ENCODE measurements around the gene IPO11.
A peak's percentile ranks its signal among the peaks of the same experiment; 100 is the strongest.

IPO11 gene

GRCh38 chr5:62579761-62580160, 167.2 kb downstream of the IPO11 start:
- H3K4me3 Mint-ChIP-seq: no peak overlapping the region
- H3K27ac Mint-ChIP-seq: no peak overlapping the region
- H3K27me3 Mint-ChIP-seq: no peaks in the 10 kb centered on the region
- peaks cover 59% of the 10 kb centered on the region for H3K4me1 Mint-ChIP-seq (ENCODE audit: low read depth)
- H3K9me3 Mint-ChIP-seq: no peaks in the 10 kb centered on the region
- peaks cover 31% of the 10 kb centered on the region for H3K36me3 Mint-ChIP-seq (ENCODE audit: low read depth)
- no peak for DNase-seq

- Mint-ChIP-seq H3K4me3 (peak overlapping the region; percentile 3), H3K36me3 (ENCODE audit: low read depth) (peaks cover 27% of the 10 kb centered on the region), H3K9me3 (no peaks in the 10 kb centered on the region), H3K27me3 (no peaks in the 10 kb centered on the region), H3K4me1 (ENCODE audit: low read depth) (peaks cover 58% of the 10 kb centered on the region), H3K27ac (peak overlapping the region; percentile 7)
- DNase-seq: no peak
Measured at GRCh38 chr5:62581836-62582597, 169.5 kb downstream of the IPO11 start.

DNA sequence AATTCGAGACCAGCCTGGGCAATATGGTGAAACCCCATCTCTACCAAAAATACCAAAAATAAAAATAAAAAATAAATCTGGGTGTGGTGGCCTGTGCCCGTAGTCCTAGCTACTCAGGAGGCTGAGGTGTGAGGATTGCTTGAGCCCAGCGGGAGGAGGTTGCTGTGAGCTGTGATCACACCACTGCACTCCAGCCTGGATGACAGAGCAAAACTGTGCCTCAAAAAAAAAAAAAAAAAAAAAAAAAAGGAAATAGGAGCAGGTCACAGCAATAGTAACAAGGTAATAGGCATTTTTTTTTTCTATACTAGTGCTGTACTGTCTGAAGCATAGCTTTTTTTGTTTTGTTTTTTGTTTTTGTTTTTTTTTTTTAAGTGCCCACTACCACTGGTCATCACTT, 171.8 kb downstream of the IPO11 start:
- H3K36me3 Mint-ChIP-seq (ENCODE audit: low read depth): peaks cover 47% of the 10 kb centered on the region
- no peaks in the 10 kb centered on the region for H3K27me3 Mint-ChIP-seq
- H3K4me1 Mint-ChIP-seq (ENCODE audit: low read depth): peaks cover 49% of the 10 kb centered on the region
- H3K9me3 Mint-ChIP-seq: no peaks in the 10 kb centered on the region
- no peak overlapping the region for H3K27ac Mint-ChIP-seq
- H3K4me3 Mint-ChIP-seq: no peak overlapping the region
- DNase-seq: no peak

GRCh38 chr5:62585306-62585705, 172.7 kb downstream of the IPO11 start:
- Mint-ChIP-seq H3K9me3 (no peaks in the 10 kb centered on the region), H3K4me3 (no peak overlapping the region), H3K27ac (peak overlapping the region; percentile 3), H3K4me1 (ENCODE audit: low read depth) (peaks cover 46% of the 10 kb centered on the region), H3K27me3 (no peaks in the 10 kb centered on the region), H3K36me3 (ENCODE audit: low read depth) (peaks cover 46% of the 10 kb centered on the region)
- DNase-seq: no peak

DNA sequence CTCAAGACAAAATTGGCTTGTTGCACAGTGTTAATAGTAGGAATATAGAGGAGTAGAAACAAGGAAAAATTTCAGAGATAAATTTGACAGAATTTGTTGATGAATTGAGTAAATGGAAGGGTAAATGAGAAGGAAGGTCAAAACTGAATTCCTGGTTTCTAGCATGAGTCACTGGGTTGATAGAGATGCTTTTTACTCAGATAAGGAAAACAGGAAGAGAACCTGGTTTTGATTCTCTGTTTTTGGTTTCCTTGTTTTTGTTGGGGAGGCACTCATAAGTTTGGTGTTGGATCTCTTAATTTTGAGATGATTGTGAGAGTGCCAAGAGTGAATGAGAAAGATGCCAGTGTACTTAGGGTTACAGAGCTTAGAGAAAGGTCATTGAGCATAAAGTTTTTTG, 173.2 kb downstream of the IPO11 start:
- Mint-ChIP-seq H3K27me3 (no peaks in the 10 kb centered on the region), H3K4me3 (no peak overlapping the region), H3K4me1 (ENCODE audit: low read depth) (peaks cover 41% of the 10 kb centered on the region), H3K27ac (peak overlapping the region; percentile 3), H3K9me3 (no peaks in the 10 kb centered on the region), H3K36me3 (ENCODE audit: low read depth) (peaks cover 43% of the 10 kb centered on the region)
- no peak for DNase-seq

DNA sequence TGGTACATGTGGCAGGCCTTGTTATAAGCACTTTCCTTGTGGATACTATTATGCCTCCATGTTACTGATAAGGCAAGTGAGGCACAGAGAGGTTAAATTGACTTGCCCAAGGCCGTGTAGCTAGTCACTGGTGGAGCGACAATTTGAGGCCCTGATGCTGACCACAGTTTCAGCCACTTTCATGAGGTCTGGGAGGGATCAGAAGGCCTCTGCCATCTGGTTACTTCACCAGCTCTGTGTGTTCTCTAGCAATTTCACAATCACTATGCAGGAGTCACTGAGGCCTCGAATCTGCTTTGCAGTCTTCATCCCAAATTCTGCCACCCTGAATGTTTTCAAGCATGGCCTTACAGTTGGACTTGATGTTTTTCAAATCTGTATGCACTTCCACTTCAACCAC, 175.2 kb downstream of the IPO11 start:
- DNase-seq: no peak
- Mint-ChIP-seq H3K27me3 (no peaks in the 10 kb centered on the region), H3K27ac (no peak overlapping the region), H3K4me1 (ENCODE audit: low read depth) (peaks cover 27% of the 10 kb centered on the region), H3K36me3 (ENCODE audit: low read depth) (peaks cover 60% of the 10 kb centered on the region), H3K4me3 (no peak overlapping the region), H3K9me3 (no peaks in the 10 kb centered on the region)

DNA sequence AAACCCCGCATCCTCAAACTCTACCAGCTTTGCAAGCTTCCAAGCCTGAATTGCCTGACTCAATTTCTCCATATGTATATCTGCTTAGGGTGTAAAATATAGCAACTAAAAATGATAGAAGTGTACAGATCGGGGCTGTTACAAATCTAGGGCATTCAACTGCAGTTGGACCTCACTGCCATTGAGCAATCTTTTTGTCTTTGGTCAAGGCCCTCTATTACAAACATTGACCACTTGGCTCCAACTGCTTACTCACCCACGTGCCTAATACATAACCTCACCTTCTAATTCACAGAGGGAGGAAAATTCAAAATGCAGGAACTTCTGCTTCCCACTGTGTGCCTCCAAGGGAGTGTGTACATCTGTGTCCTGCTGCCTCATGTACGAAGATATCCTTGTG, 176.1 kb downstream of the IPO11 start:
- Mint-ChIP-seq H3K27ac (no peak overlapping the region), H3K27me3 (no peaks in the 10 kb centered on the region), H3K4me3 (no peak overlapping the region), H3K36me3 (ENCODE audit: low read depth) (peaks cover 67% of the 10 kb centered on the region), H3K4me1 (ENCODE audit: low read depth) (peaks cover 32% of the 10 kb centered on the region), H3K9me3 (no peaks in the 10 kb centered on the region)
- DNase-seq: no peak

DNA sequence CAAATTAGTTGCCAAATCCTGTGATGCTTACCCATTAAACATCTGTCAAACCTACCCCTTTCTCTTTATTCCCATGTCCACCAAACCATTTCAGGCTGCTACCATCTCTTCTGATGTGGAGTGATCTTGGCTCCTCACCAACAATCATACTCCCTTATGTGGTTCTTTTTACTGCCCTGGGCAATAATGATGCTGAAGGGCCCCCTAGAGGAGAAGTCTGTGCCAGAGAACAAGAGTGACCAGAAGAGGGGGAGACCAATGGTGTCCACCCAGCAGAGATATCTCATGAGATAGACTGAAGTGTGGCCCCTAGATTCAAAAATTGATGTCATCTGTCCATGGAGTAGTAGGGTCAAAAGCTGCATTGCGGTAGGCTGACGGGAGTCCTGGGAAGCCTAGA, 176.9 kb downstream of the IPO11 start:
- Mint-ChIP-seq H3K9me3 (no peaks in the 10 kb centered on the region), H3K36me3 (ENCODE audit: low read depth) (peaks cover 74% of the 10 kb centered on the region), H3K4me3 (no peak overlapping the region), H3K27ac (no peak overlapping the region), H3K27me3 (no peaks in the 10 kb centered on the region), H3K4me1 (ENCODE audit: low read depth) (peaks cover 29% of the 10 kb centered on the region)
- no peak for DNase-seq

- Mint-ChIP-seq H3K27me3 (no peaks in the 10 kb centered on the region), H3K4me1 (ENCODE audit: low read depth) (peaks cover 26% of the 10 kb centered on the region), H3K9me3 (no peaks in the 10 kb centered on the region), H3K4me3 (no peak overlapping the region), H3K36me3 (ENCODE audit: low read depth) (peaks cover 81% of the 10 kb centered on the region), H3K27ac (no peak overlapping the region)
- no peak for DNase-seq
Measured at GRCh38 chr5:62590387-62590786, 177.8 kb downstream of the IPO11 start.

DNA sequence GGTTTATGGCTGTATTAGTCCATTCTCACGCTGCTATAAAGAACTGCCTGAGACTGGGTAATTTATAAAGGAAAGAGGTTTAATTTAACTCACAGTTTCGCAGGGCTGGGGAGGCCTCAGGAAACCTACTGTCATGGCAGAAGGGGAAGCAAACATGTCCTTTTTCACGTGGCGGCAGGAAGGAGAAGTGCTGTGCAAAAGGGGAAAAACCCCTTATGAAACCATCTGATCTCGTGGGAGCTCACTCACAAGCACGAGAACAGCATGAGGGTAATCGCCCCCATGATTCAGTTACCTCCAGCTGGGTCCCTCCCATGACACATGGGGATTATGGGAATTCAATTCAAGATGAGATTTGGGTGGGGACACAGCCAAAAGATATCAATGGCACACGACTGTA, 180.0 kb downstream of the IPO11 start:
- Mint-ChIP-seq H3K4me3 (no peak overlapping the region), H3K4me1 (ENCODE audit: low read depth) (peaks cover 19% of the 10 kb centered on the region), H3K36me3 (ENCODE audit: low read depth) (peaks cover 79% of the 10 kb centered on the region), H3K27me3 (no peaks in the 10 kb centered on the region), H3K9me3 (no peaks in the 10 kb centered on the region), H3K27ac (no peak overlapping the region)
- DNase-seq: no peak

DNA sequence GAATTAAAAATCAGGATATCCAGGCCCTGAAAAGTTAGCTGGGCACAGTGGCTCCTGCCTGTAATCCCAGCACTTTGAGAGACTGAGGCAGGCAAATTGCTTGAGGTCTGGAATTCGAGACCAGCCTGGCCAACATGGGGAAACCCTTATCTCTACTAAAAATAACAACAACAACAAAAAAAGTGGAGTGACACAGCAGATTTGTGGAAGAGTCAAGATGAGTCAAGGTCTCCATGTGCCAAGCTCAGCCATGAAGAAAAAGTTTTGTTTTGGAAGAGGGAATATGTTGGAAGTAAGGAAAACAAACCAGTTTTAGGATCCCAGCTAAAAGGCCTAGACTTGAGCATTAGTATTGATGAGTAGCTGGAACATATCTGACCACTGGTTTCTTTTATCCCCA, 180.8 kb downstream of the IPO11 start:
- no peak overlapping the region for H3K4me3 Mint-ChIP-seq

GRCh38 chr5:62594364-62594984, 181.9 kb downstream of the IPO11 start:
- no peak for DNase-seq
- Mint-ChIP-seq H3K4me3 (no peak overlapping the region), H3K4me1 (ENCODE audit: low read depth) (peaks cover 22% of the 10 kb centered on the region), H3K27me3 (no peaks in the 10 kb centered on the region), H3K9me3 (no peaks in the 10 kb centered on the region), H3K27ac (no peak overlapping the region), H3K36me3 (ENCODE audit: low read depth) (peaks cover 71% of the 10 kb centered on the region)

More for the DNA sequence above, 180.8 kb downstream of the IPO11 start:
- Mint-ChIP-seq H3K27ac (peak overlapping the region; percentile 16), H3K9me3 (no peaks in the 10 kb centered on the region), H3K36me3 (ENCODE audit: low read depth) (peaks cover 76% of the 10 kb centered on the region), H3K4me1 (ENCODE audit: low read depth) (peaks cover 17% of the 10 kb centered on the region), H3K27me3 (no peaks in the 10 kb centered on the region)
- no peak for DNase-seq

- Mint-ChIP-seq H3K9me3 (no peaks in the 10 kb centered on the region), H3K27me3 (no peaks in the 10 kb centered on the region), H3K36me3 (ENCODE audit: low read depth) (peaks cover 66% of the 10 kb centered on the region), H3K4me1 (ENCODE audit: low read depth) (peaks cover 36% of the 10 kb centered on the region), H3K4me3 (no peak overlapping the region), H3K27ac (no peak overlapping the region)
- DNase-seq: no peak
Measured at GRCh38 chr5:62596096-62596495, 183.5 kb downstream of the IPO11 start.

DNA sequence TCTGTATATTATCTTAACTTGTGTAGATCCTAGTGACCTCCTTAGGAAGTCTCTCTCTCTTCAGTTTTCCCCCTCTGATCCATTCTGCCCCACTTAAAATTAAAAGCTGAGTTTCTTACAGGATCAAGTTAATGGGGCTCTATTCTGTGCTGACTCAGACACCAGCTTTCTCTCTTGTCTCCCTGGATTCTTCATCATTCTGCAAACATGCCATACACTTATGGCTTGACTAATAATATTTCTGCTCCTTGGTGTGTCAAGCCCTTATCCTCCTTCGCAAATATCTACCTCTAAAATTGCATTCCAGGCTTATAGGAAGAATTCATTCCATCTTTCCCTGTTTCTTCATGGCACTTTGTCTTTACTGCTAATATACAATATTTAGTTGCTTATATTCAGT, 184.1 kb downstream of the IPO11 start:
- H3K4me1 Mint-ChIP-seq (ENCODE audit: low read depth): peaks cover 37% of the 10 kb centered on the region
- H3K27me3 Mint-ChIP-seq: no peaks in the 10 kb centered on the region
- no peaks in the 10 kb centered on the region for H3K9me3 Mint-ChIP-seq
- H3K36me3 Mint-ChIP-seq (ENCODE audit: low read depth): peaks cover 60% of the 10 kb centered on the region
- no peak overlapping the region for H3K27ac Mint-ChIP-seq
- DNase-seq: no peak
- no peak overlapping the region for H3K4me3 Mint-ChIP-seq

GRCh38 chr5:62597314-62597713, 184.8 kb downstream of the IPO11 start:
- peaks cover 41% of the 10 kb centered on the region for H3K4me1 Mint-ChIP-seq (ENCODE audit: low read depth)
- no peaks in the 10 kb centered on the region for H3K9me3 Mint-ChIP-seq
- no peak overlapping the region for H3K27ac Mint-ChIP-seq
- no peak for DNase-seq
- no peak overlapping the region for H3K4me3 Mint-ChIP-seq
- no peaks in the 10 kb centered on the region for H3K27me3 Mint-ChIP-seq
- H3K36me3 Mint-ChIP-seq (ENCODE audit: low read depth): peaks cover 58% of the 10 kb centered on the region
